K562 (cell line): ENCODE measurements around the gene KMT2C. TPM values are rescaled to one million over a fixed set of nuclear protein-coding genes. Genes with fewer than 3 reads are reported as not detected.
A peak's percentile ranks its signal among the peaks of the same experiment; 100 is the strongest.

ENCODE experiments used
- DLX4 ChIP-seq: fragments of 250-450 bp; sonication (Bioruptor Pico); IDR thresholded peaks from 2 replicates; pipeline ENCODE4 v1.6.1; 2021; ENCODE audit warnings: mild to moderate bottlenecking
- E4F1 ChIP-seq: fragments of 250-450 bp; sonication (Bioruptor Pico); IDR thresholded peaks from 2 replicates; pipeline ENCODE4 v1.5.0; 2021; ENCODE audit warnings: mild to moderate bottlenecking, borderline replicate concordance
- EP400 ChIP-seq: fragments of 450-650 bp; IDR thresholded peaks from 2 replicates; pipeline ENCODE4 v1.6.1; 2017; ENCODE audit warnings: antibody characterized with exemption, mild to moderate bottlenecking, moderate library complexity
- IRF1 ChIP-seq: sonication (generic); formaldehyde crosslinking; IDR thresholded peaks from 2 replicates; pipeline ENCODE4 v1.8.0; 2022; ENCODE audit warnings: missing genetic modification reagents, mild to moderate bottlenecking, borderline replicate concordance
- MCM2 ChIP-seq: fragments of 450-650 bp; IDR thresholded peaks from 2 replicates; pipeline ENCODE4 v1.6.1; 2017; ENCODE audit warnings: low read depth, mild to moderate bottlenecking
- MLX ChIP-seq, 2 experiments: fragments of 450-650 bp in 1 of 2; sonication (generic) in 1 of 2; formaldehyde crosslinking; conservative IDR thresholded peaks; 2 replicates each; pipeline versions ENCODE4 v1.4.0 to v1.8.1; 2020 to 2022; ENCODE audit warnings: mild to moderate bottlenecking in 1 of 2, missing genetic modification reagents in 1 of 2
- NCOA4 ChIP-seq: fragments of 450-650 bp; IDR thresholded peaks from 2 replicates; pipeline ENCODE4 v1.6.1; 2018; ENCODE audit warnings: mild to moderate bottlenecking; ENCODE audit not compliant: partially characterized antibody
- NFRKB ChIP-seq: fragments of 450-650 bp; IDR thresholded peaks from 2 replicates; pipeline ENCODE4 v1.6.1; 2016; ENCODE audit warnings: low read depth
- NR0B1 ChIP-seq: fragments of 450-650 bp; IDR thresholded peaks from one replicate; pipeline ENCODE4 v1.6.1; 2018; ENCODE audit warnings: mild to moderate bottlenecking, moderate library complexity; ENCODE audit not compliant: partially characterized antibody
- PML ChIP-seq: IDR thresholded peaks from 2 replicates; pipeline ENCODE4 v1.6.1; 2012; ENCODE audit warnings: low read length, inconsistent platforms
- PTBP1 ChIP-seq: fragments of 200-400 bp; formaldehyde crosslinking; IDR thresholded peaks from 2 replicates; pipeline ENCODE4 v1.6.1; 2017; ENCODE audit warnings: low read depth, low read length
- RBFOX2 ChIP-seq: fragments of 200-400 bp; formaldehyde crosslinking; IDR thresholded peaks from 2 replicates; pipeline ENCODE4 v1.6.1; 2017; ENCODE audit warnings: low read depth, mild to moderate bottlenecking, low read length, moderate library complexity
- USF1 ChIP-seq: sonication (generic); formaldehyde crosslinking; IDR thresholded peaks from 2 replicates; pipeline ENCODE4 v1.9.0; 2022; ENCODE audit warnings: mild to moderate bottlenecking, missing genetic modification reagents
- VEZF1 ChIP-seq: fragments of 200-800 bp; sonication (Bioruptor generic); IDR thresholded peaks from 2 replicates; pipeline ENCODE4 v1.6.1; 2017; ENCODE audit warnings: missing genetic modification characterization, missing compliant biosample characterization
- ZBTB2 ChIP-seq: fragments of 450-650 bp; IDR thresholded peaks from 2 replicates; pipeline ENCODE4 v1.6.1; 2016; ENCODE audit warnings: antibody characterized with exemption
- ZNF140 ChIP-seq: fragments of 250-450 bp; sonication (Bioruptor Pico); IDR thresholded peaks from 2 replicates; pipeline ENCODE4 v1.8.0; 2021; ENCODE audit warnings: moderate library complexity, mild to moderate bottlenecking, inconsistent platforms
- ZNF699 ChIP-seq: fragments of 250-450 bp; sonication (Bioruptor Pico); IDR thresholded peaks from 2 replicates; pipeline ENCODE4 v1.8.0; 2021; ENCODE audit warnings: mild to moderate bottlenecking, moderate library complexity; ENCODE audit not compliant: insufficient replicate concordance
- polyA plus RNA-seq, 8 experiments: library from polyadenylated mRNA; depleted of rRNA in 4 of 8; stranded (reverse) in 5 of 8; unstranded in 3 of 8; fragments of >200 nt; fragmentation: Nextera tagmentation in 2 of 8; fragmentation: Illumina TruSeq in 1 of 8; extraction: Ambion mirVana in 2 of 8; extraction: Trizol in 1 of 8; gene quantifications; 2 replicates each; pipeline versions ENCODE4 v1.2.1 to v1.2.3, GENCODE V29; 2011 to 2014; ENCODE audit warnings: inconsistent platforms in 1 of 8, missing spikeins in 1 of 8
- total RNA-seq, 7 experiments: library from RNA; depleted of rRNA in 6 of 7; stranded (reverse); fragments of >200 nt in 6 of 7; fragmentation: Illumina TruSeq in 2 of 7; extraction: Trizol in 2 of 7; gene quantifications; 2 replicates each; pipeline versions ENCODE4 v1.2.1 to v1.2.3, GENCODE V29; 2011 to 2021; ENCODE audit warnings: low replicate concordance in 1 of 7

Gene KMT2C
- total and polyA plus RNA-seq, 9 of the 15 experiments (the other 6 are each of a cell fraction or from before 2014, with no cell fraction given): 4.9 to 67.8 (median 27.1) TPM

GRCh38 chr7:152395112-152395511 is 40.7 kb downstream of the KMT2C start (continued):
- TF ChIP-seq MLX (CRISPR knock-in tag; conservative IDR thresholded peaks at IDR 0.05): no peak
- no peak for TF ChIP-seq NFRKB
- TF ChIP-seq VEZF1: no peak
- no peak for TF ChIP-seq PML
- TF ChIP-seq ZNF699 (CRISPR knock-in tag): no peak
- no peak for TF ChIP-seq E4F1 (CRISPR knock-in tag)
- TF ChIP-seq RBFOX2: no peak
- no peak for TF ChIP-seq ZNF140 (CRISPR knock-in tag)
- TF ChIP-seq DLX4: no peak
- TF ChIP-seq NCOA4: no peak
- TF ChIP-seq MCM2: no peak
- TF ChIP-seq NR0B1: no peak
- no peak for TF ChIP-seq EP400
- TF ChIP-seq USF1: 0 out of 2 replicates have a peak, but pooled peaks have one; percentile 11
- no peak for TF ChIP-seq IRF1 (CRISPR knock-in tag)
- no peak for TF ChIP-seq PTBP1
- no peak for TF ChIP-seq ZBTB2
